IPS DF 4.7 (cell line): ENCODE data around the gene EFNA3.

Experiments used
- DNase-seq: peaks from one replicate; pipeline ENCODE4 v3.0.0-alpha.2; 2013; ENCODE audit warnings: low spot score; ENCODE audit errors: extremely low read depth

Gene EFNA3

GRCh38 chr1:155078469-155079209, at the start of gene EFNA3:
Gene EFNA3, plus strand, starts transcription at chr1:155078837. Its CDS starts 105 bp downstream, at chr1:155078942.
- DNase-seq = no peak

GRCh38 chr1:155029513-155030242, 49.0 kb upstream of the EFNA3 start:
- no peak for DNase-seq

GRCh38 chr1:155030243-155030795, 48.3 kb upstream of the EFNA3 start:
- no peak for DNase-seq

GRCh38 chr1:155030899-155031298, 47.7 kb upstream of the EFNA3 start:
- DNase-seq = no peak

- no peak for DNase-seq
Observed at GRCh38 chr1:155032886-155033285, 45.8 kb upstream of the EFNA3 start.

- DNase-seq = no peak
Observed at GRCh38 chr1:155033524-155033923, 45.1 kb upstream of the EFNA3 start, which contains the start of the genes DCST1 and DCST2. Gene DCST1, plus strand, starts transcription at chr1:155033824. Its CDS starts 213 bp downstream, at chr1:155034037. Gene DCST2, minus strand, starts transcription at chr1:155033781. Its CDS starts 80 bp downstream, at chr1:155033701.

- no peak for DNase-seq
Observed at GRCh38 chr1:155034318-155035208, 44.1 kb upstream of the EFNA3 start.

GRCh38 chr1:155035936-155036335, 42.7 kb upstream of the EFNA3 start:
- no peak for DNase-seq

- DNase-seq = no peak
Observed at GRCh38 chr1:155037043-155037442, 41.6 kb upstream of the EFNA3 start.

GRCh38 chr1:155037851-155038441, 40.7 kb upstream of the EFNA3 start:
- no peak for DNase-seq

GRCh38 chr1:155038602-155039307, 39.9 kb upstream of the EFNA3 start:
- no peak for DNase-seq

GRCh38 chr1:155039308-155039669, 39.3 kb upstream of the EFNA3 start:
- no peak for DNase-seq

- DNase-seq = no peak
Observed at GRCh38 chr1:155040358-155041093, 38.1 kb upstream of the EFNA3 start.

GRCh38 chr1:155042789-155043188, 35.8 kb upstream of the EFNA3 start:
- no peak for DNase-seq

GRCh38 chr1:155043301-155043702, 35.3 kb upstream of the EFNA3 start:
- no peak for DNase-seq

GRCh38 chr1:155043793-155044192, 34.8 kb upstream of the EFNA3 start:
- DNase-seq = no peak

- DNase-seq = no peak
Observed at GRCh38 chr1:155044365-155044764, 34.3 kb upstream of the EFNA3 start.

- DNase-seq = no peak
Observed at GRCh38 chr1:155044812-155045657, 33.6 kb upstream of the EFNA3 start.
